OCI-LY7 (cell line): ENCODE data around the gene IRF2.

Experiments used
- EZH2phosphoT487 ChIP-seq: fragments of 200-600 bp; sonication (generic); IDR thresholded peaks from 2 replicates; pipeline ENCODE4 v1.6.1; 2018; ENCODE audit warnings: low read depth, borderline replicate concordance, mild to moderate bottlenecking, mixed run types, antibody characterized with exemption, low read length, moderate library complexity, mixed read lengths
- TF ChIP-seq, protein P1 (sequence below): fragments of 200-600 bp; sonication (generic); conservative IDR thresholded peaks from 2 replicates; pipeline ENCODE4 v1.5.1; 2014; ENCODE audit warnings: mild to moderate bottlenecking, antibody characterized with exemption, low read length, moderate library complexity, mixed read lengths

DNA sequence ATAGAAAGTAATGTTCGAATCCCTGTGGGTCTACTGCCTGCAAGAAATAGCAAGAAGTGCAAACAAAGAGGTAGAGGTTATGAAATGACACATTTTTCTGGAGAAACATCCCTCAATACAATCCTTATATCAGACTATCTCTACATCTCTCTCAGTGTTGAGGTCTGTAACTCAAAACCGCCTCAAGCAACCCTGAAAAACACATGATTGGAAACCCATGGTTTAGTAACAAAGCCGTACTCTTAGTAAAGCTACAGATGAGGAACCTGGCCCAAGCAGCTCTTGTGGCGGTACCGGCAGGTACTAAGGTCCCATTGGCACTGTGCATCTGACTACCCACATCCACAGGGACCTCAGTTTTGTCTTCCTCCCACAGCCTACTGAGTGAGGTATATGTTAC is 53.9 kb downstream of the IRF2 start:
- TF ChIP-seq, protein P1, sequence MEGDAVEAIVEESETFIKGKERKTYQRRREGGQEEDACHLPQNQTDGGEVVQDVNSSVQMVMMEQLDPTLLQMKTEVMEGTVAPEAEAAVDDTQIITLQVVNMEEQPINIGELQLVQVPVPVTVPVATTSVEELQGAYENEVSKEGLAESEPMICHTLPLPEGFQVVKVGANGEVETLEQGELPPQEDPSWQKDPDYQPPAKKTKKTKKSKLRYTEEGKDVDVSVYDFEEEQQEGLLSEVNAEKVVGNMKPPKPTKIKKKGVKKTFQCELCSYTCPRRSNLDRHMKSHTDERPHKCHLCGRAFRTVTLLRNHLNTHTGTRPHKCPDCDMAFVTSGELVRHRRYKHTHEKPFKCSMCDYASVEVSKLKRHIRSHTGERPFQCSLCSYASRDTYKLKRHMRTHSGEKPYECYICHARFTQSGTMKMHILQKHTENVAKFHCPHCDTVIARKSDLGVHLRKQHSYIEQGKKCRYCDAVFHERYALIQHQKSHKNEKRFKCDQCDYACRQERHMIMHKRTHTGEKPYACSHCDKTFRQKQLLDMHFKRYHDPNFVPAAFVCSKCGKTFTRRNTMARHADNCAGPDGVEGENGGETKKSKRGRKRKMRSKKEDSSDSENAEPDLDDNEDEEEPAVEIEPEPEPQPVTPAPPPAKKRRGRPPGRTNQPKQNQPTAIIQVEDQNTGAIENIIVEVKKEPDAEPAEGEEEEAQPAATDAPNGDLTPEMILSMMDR, result no peak
- TF ChIP-seq EZH2phosphoT487, result no peak
